ENCODE data around the gene SLC6A17.

The SLC6A17 gene

GRCh38 chr1:110220324-110220723 is 70.0 kb downstream of the SLC6A17 start:
- no peak for DNase-seq (ENCODE audit: low read depth, low spot score)

GRCh38 chr1:110221119-110221518 is 70.8 kb downstream of the SLC6A17 start:
- no peak for DNase-seq (ENCODE audit: low read depth, low spot score)

GRCh38 chr1:110223127-110223526 is 72.8 kb downstream of the SLC6A17 start:
- no peak for DNase-seq (ENCODE audit: low read depth, low spot score)

GRCh38 chr1:110223581-110223980 is 73.3 kb downstream of the SLC6A17 start:
- no peak for DNase-seq (ENCODE audit: low read depth, low spot score)

DNA sequence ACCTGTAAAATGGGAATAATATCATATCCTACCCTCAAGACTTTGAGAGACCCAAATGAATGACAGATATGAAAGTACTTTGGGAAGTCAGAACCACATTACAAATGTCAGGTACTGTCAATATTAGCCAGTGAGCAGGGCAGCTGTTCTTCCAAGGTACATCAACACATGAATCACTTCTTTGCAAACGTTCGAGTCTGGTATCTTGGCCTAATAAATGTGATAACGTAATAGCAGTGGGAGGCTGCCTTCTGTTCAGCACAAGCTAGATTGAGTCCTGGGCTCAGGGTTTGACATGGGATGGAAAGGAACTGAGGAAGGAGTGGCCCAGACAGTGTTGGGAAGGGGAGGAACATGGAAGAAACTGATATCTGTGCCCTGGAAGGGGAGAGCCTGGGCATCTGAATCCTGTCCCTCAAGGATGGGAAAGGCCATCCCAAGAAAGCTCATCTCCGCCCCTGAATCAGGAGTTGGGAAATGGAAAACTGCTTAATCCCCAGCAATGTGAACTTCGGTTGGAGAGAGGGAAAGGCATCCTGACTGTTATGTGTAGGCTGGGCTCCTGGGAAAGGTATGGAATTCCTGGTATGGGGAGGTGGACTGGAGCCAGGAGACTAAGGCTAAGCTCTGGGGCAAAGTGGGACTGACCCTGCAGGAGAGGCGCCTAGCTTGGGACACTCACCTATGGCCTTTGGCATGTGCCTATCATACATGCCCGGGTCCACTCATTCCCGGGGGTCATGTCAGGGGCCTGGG is 74.1 kb downstream of the SLC6A17 start:
- no peak for DNase-seq (ENCODE audit: low read depth, low spot score)

- DNase-seq (ENCODE audit: low read depth, low spot score): no peak
These were observed 74.9 kb downstream of the SLC6A17 start for GRCh38 chr1:110225212-110225611.

- DNase-seq (ENCODE audit: low read depth, low spot score): no peak
These were observed 75.6 kb downstream of the SLC6A17 start for GRCh38 chr1:110225756-110226404.

GRCh38 chr1:110227774-110228173 is 77.5 kb downstream of the SLC6A17 start:
- no peak for DNase-seq (ENCODE audit: low read depth, low spot score)

DNA sequence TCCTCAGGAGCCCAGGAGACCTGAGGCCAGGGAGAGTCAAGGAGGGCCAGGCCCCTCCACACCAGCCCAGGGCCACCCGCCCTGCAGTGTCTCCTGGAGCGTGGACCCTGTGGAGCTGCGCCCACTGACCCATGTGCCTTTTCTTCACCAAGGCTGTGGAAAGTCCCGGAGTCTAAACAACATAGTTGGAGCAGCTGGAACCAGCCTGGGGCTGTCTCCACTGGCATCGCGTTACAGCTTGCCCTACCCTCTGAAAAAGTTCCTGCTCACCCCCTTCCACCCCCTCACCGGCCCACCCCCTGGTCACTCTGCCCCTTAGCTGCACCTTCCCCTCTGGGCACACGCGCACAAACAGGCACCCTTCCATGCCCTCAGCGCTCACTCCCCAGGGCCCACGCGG is 78.1 kb downstream of the SLC6A17 start:
- DNase-seq (ENCODE audit: low read depth, low spot score): no peak

- no peak for DNase-seq (ENCODE audit: low read depth, low spot score)
These were observed 78.6 kb downstream of the SLC6A17 start for GRCh38 chr1:110228869-110229268.

GRCh38 chr1:110229348-110230001 is 79.2 kb downstream of the SLC6A17 start:
- no peak for DNase-seq (ENCODE audit: low read depth, low spot score)

DNA sequence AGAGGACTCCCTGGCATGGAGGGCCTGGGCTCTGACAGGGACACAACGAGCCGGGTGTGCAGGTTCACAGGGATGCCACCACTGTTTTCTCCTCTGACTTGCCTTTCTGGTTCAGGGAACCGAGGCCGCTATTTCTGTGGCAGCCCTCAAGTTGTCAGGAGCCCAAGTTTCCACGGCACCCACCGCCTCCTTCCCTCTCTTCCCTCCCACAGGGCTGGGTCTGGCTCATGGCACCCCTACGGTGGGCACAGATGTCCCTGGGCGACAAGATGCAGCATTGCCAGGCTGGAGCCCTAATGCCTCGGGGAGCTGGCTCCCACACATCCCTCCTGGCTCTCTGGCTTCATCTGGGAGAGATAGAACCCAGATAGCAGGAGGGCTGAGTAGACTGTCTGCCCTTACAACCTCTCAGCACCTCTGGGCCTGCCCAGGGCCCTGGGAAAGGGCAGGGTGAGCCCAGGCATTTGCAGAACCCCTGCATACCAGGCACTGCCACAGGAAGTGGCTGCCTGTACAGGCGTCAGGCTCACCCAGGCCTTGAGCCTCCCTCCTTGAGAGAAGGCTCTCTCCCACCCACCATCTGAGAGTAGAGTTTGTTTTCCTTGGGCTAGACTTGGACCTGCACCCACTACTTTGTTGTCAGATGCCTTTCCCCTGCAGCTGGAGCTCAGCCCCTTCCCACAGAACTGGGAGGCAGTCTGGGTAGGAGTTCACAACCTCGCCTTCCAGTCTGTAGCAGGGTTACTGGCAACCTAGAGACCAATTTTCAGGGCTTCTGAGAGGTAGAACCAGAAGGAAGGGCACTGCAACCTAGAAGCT is 80.3 kb downstream of the SLC6A17 start:
- no peak for DNase-seq (ENCODE audit: low read depth, low spot score)

DNA sequence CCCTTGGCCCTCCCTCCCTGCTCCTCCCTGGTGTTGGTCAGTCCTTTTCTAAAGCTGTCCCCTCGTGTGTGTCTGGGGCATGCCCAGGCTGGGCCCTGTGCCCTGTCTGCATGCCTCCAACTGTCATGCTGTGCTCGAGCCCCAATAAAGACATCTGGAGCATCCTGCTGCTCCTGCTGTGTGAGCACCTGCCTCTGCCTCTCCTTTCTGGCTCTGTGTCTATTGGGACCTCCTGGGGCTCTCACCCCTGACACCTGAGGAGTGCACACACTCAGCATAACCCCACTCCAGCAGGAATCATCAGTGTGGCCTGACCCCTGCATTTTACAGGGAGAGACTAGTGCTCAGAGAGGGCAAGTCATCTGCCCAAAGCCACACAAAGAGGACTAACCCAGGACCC is 83.6 kb downstream of the SLC6A17 start:
- no peak for DNase-seq (ENCODE audit: low read depth, low spot score)

- no peak for DNase-seq (ENCODE audit: low read depth, low spot score)
These were observed 84.4 kb downstream of the SLC6A17 start for GRCh38 chr1:110234691-110235090.

- no peak for DNase-seq (ENCODE audit: low read depth, low spot score)
These were observed 85.0 kb downstream of the SLC6A17 start for GRCh38 chr1:110235181-110235833.

DNA sequence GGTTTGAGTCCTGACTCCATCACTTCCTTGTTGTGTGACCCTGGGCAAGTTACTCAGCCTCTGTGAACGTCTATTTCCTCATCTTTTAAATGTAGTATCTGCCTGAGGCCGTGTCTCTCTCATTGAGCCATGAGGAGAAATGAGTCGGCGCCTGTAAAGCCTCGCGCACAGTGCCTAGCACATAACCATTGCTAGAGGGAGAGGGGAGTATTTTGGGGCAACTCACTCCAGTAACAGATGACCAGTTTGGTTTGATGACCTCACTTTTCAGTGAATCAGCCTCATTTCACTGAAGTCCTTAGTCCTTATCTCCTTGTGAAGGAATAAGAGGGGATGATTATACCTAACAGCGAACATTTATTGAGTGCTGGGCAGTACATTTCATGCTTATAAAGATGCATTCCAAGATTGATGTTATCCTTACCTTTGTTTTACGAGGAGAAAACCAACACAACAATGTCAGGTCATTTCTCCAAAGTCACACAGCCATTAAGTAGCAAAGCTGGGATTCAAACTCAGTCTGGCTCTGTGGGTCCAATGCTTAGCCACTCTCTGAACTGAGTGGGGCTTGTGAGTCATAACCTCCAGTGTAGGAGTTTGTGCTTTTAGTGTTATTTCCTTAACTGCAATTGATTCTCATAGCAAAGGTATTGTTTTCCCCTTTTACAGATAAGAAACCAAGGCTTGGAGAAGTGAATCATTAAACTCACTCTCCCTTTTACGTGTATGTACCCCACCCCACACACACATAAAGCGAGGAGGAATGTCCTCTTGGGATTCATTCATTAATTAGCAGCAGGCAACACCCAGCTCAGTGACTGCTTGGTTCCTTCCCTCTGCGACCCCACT is 85.8 kb downstream of the SLC6A17 start:
- DNase-seq (ENCODE audit: low read depth, low spot score): no peak

- no peak for DNase-seq (ENCODE audit: low read depth, low spot score)
These were observed 87.3 kb downstream of the SLC6A17 start for GRCh38 chr1:110237386-110238152.

GRCh38 chr1:110239441-110240430 is 89.4 kb downstream of the SLC6A17 start:
- DNase-seq (ENCODE audit: low read depth, low spot score): no peak
